HUDEP-2 (cell line): Measurements from ENCODE around the gene SOX2.

Experiments
- DNase-seq, 76 experiments: peaks; one replicate each; lab custom pipeline; 2025; ENCODE audit not compliant: unreplicated experiment in 76 of 76; lab: John Stamatoyannopoulos, UW

Gene SOX2

DNA sequence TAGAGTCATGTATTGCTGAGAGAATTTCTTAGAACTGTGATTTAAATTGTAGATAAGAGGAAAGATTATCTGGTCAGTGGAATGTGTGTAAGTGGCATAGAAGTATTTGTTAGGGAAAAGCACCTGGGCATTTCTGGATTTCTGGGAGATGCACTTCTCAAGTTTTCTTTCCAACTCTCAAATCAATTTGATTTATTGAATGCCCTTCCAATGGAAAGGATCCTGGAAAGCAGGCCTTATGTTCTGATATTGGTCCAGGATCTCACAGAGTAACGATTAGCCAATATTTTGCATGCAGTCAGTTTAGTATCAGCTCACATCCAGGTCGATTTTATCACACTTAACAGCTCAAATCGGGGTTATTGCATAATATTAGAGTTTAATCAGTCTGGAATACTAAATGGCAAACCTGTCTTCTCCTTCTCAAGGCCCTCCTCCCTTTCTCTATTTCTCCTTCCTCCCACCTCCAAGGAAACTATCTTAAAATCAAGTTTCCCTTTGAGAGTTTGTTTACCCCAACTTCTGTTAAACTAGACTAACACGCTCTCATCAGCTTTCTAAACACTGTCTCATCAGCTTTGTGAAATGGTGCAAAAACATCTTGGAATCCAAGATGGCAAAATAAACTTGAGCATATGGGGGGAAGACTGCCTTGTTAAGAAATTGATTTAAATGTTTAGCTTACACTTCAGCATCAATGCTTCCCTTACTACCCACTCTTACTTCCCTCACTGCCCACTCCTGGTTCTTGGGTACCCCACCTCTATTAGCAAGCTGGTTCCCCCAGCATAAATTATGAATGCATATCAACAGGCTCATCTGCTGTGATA, 9.5 kb downstream of the SOX2 start:
- no peak for DNase-seq

DNA sequence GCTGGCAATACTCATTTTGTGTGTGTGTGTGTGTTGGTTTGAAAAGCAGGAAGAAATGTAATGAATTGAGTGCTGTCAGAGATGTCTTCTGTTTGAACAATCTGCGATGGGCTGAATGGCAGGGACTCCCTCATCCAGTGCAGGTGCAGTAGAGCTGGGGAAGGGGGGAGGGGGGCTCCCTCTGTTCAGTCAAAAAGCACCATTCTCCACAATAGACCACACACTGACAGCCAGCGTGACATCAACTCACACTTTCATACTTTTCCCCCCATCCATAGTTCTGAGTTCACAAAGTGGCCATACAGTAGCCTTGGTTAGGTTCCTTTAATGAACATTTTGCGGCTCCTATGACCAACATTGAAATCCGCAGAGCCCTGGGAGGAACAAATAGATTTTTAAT, 10.4 kb downstream of the SOX2 start:
- DNase-seq = no peak

DNA sequence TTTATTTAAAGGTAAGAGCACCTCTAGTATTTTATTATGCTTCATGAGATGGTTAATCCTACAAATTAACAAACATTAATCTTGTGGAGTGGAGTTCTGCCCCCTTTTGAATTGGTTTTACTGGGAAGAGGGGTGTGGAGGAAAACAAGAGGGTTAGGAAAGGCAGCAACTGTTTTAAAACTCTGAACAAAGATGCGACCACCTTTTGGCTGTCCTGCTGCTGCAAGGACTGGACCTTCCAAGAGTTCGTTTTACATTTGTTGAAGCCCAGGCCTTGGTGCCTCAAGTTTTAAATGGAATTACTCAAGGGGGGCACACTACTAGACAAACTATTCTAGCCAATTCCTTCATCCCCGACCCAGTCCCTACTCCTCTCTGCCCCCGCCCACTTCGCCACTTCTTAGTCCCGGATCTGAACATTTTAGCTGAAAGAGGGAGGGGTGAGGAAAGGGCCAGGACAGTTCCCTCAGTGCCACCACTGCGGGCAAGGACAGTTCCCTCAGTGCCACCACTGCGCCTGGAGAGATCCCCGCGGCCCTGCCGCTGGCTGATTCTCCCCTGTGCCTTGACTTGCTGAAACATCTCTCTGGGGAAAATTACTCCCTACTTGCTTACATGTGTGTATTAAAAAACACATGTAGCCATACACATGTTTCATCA, 11.2 kb downstream of the SOX2 start:
- no peak for DNase-seq

DNA sequence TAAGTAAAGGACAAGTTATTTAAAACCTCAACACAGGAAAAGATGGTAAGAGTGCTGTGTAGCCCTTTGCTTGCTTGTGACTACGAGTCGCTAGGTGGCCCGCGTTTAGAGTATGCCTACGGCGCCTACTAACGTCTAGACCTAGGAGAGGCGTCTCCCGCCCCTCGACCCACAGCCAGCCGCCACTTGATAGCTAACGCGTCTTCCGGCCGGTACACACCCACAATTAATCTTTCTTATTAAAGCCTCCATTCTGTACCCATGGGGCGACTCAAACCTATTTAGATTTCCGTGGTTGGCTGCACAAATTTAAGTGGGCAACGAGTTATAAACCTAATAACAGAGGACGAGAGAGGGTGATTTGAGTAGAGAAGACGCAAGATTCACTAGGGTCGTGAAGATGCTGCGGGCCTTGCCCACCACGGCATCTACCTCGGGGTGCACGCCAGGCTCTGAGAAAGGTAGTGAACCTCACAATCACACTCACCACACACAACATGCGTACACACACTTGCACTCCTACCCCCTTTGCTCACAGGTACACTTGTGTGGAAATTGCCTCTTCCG, 12.0 kb downstream of the SOX2 start:
- no peak for DNase-seq

DNA sequence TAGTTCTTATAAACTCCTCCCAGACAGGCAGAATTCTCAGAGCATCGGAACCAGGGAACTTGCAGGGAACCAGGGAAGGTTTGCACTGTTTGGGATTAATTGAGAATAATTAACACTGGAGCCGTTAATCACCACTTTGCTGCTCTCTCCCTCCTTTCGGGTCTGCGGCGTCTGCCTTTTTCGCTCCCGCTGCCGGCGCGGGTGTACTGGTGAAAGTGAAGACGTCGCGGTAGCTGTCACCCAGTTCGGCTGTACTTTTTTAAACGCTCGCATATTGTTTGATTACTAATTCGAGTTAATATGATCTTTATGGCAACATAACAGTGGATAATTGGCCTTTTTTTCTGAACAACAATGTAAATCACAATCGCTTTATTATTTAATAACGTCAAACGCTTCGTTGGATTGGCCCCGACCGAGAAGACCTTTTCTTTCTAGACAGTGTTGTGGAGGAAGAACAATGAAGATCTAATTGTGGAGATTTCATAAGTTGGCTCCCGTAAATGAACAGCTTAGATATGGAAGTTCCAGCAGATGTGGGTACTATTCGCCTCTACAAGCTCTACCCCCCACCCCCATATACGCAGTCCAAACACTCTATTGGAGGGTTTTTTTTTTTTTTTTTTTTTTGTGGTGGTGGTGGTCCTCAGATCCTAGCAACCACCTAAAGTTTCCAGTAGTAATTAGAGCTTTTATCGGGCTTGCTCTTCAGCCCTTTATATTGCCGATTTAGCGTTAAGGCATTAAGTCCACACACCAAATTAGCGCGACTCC, 12.7 kb downstream of the SOX2 start:
- no peak for DNase-seq

DNA sequence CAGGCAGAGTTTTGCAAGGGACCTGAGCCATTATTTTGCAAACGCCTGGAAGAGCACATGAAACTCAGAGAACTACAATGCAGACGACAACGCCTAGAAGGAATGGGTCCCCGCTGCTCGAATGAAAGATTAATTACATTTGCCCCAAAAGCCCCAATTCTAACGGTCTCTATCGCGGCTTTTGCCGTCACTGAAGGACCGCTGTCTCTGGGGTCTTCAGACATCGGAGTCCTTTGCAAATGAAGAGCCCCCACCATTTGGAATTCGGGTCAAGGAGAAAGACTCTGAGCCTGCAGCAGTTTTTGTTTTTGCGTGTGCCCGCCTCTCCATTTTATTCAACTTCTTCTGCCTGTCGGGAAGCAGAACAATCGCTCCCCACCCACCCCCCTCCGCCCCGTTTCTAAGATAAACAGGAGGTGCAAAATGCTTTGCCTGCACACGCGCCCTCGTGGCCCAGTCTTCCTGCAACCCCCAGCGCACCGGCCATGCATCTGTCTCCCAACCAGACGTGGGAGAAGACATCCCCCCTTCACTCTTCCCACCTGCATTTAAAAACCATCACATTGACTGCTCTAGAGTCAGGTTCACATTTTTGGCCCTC, 13.5 kb downstream of the SOX2 start:
- DNase-seq = no peak

DNA sequence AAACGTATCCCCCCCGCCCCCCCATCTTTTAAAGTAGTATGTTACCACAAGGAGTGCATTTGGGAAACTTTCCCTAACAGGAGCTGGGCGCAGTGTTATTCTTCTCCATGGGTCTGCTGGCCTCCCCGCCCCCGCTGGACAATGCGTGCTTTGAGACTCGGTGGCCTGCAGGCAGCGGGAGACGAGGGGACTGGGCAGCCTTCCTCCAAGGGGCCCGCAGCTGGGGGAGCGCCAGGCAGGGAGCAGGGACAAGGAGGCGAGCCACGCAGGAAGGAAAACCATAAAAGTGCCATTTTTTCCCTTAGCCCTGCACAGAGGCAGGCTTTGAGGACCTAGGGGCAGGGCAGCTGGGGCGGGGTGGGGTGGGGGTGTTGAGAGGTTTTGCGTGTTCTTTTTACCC, 14.1 kb downstream of the SOX2 start:
- no peak for DNase-seq

DNA sequence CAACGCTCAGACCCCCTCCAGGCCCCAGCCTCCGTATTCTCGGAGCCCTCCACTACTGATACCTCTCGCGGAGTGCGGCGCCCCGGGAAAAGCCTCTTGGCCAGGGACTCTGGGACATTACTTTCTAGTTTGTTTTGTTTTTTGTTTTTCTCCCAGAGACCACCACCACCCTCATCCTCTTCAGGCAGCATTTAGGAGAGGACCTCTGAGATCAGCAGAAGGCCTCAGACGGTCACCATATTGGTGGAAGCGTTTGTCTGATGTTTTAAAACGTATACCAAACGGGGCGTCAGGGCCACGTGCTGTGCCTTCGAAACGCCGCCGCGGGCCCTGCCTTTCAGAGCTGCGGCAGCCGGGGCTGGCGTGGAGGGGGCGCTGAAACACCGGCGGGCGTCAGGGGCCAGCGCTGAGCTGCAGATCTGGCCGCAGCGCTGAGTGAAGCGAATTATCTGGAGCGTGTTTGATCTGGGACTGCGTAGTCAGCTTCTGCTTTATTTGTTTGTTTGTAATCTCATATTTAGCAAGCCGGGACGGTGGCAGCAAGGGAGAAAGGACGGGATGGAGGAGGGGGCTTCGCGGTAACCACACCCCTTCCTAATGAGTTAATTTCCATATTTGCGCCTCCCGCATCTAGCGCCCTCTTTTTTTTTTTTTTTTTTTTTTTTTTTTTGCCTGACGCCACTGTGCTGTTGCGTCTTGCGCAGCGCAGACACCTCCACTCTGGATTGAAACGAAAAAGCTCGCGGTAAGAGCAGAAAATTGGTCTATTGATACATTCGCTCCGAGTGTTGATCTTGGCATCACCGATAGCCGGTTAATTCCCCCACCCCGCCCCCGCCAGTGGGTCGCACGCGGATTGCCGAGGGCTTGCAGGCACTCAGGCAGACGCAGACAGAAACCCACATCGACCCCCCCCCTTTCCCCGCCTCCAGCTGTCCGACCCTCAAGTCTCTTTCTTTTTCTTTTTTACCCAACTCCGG, 14.9 kb downstream of the SOX2 start:
- peak in 1 of 76 experiments; percentile 7 for DNase-seq

DNA sequence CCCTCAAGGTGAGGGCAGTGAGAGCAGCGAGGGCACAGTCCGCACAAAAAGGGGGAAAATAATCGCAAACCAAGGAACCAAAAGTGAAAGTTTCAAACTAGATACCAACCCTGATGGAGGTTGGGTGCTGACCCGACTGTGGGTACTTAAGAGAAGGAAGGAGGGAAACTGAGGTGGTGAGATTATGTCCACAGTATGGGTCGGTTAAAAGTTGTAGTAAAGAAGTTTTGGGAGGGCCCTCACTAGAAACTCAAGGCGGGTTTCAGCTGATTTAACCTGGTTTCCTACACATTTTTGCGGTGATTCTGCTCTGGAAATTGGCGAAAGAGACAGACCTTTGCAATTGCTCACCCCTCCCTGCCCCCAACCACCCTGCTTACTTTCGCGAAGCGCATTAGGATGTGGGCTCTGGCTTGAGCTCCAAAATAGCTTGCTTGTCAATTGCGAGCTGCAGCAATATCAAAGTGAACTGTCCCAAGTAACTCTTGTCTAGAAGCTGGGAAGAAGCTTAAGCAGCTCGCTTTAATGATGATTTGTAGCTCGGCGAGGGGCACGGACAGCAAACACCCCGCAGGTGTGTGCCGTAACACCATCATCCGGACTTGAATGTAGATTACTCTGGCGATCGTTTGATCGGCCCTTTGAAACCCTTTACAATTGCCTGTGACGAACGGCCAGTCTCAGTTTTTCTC, 15.8 kb downstream of the SOX2 start:
- no peak for DNase-seq

DNA sequence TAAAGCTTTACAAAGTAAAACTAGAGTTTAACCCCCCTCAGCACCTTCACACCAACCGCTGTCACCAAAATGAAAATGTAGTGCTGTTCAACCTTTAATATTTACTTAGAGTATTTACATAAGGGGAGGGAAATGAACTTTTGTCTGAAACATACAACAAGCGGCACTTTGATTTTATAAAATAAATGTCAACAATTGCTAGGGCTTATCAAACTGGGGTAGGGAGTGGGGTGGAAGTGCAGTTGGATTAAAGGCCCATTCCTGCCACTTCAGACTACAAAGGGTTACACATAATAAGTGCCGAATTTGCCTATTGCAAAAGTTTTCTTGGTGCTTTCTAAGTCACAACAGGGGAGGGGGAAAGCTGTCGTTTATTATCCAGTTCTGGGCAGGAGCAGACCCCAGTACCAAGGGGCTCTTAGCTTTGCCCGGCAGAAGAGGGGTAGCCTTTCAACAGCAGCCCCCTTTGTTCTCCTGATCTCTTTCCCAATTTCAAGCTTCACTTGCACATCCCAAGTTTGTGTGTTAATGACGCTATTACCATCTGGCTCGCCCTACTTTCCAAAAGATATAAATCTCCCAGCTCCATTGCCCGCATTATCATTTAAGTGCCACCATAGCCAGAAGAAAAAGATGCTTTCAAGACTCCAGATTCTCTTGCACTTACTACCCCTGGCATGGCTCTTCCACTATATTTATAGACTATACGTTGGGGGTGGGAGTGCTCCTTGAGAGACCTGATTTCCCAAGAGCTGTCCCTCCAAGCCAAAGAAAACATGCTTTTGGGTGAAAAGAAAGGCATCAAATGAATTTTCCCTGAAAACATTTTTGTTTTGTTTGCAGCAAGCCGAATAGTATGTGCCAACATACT, 17.0 kb downstream of the SOX2 start:
- DNase-seq = no peak

DNA sequence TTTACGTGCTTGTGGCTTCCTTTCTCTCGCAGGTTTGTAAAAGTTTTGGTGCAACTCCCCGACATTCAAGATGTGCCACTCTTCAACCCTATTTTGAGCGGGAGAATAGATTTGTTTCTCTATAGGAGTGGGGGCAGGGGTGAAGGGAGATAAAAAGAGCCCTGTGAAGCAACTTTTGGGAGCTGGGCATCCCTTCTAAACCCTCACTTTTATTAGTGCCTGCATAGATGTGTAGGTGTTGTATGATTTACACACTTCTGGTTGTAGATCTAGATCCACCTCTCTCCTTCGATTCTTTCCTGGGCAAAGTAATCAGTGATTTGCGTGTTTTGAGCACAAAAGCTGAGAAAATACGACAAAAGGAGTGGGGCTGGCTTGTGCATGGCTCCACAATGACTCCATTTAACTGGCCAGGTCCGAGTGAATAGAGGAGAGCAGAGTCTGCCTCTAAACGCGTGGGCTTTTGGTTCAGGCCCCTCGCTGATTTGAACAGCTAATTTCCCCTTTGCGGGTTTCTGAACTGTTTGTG, 17.7 kb downstream of the SOX2 start:
- DNase-seq = no peak

DNA sequence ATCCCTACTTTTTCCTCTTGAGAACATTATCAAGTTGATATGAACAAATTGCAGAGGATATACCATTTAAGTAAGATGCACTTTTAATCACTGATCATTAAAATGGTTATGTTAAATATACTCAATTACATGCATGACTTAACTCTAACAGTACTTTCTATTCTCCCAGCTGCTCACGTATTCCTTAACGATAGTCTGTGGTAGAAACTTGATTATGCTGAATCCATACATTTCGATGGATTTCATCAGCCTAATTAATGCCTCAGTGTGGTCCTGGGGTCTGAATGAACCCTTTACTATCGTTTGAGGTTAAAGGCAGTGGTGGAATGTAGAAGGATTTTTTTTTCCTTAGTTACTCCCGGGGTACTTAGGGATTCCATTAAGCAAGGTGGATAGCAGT, 18.6 kb downstream of the SOX2 start:
- DNase-seq = no peak

DNA sequence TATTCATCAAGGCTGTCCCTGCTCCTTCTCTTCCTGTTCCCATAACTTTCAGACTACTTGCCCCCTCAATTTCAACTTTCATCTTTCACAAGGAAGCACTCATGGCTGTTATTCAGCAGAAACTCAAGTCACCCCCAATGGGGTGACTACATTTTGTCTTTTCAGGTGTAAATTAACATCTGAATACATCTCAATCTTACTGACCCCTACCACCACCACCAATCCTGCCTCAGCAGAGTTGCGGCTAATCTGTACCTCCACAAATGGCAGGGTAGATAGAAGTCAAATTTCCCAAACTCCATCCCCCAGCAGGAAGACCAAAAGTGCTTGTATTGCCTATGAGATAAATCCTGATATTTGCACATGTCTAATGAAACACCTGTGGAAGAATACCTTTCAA, 19.2 kb downstream of the SOX2 start:
- DNase-seq = no peak

DNA sequence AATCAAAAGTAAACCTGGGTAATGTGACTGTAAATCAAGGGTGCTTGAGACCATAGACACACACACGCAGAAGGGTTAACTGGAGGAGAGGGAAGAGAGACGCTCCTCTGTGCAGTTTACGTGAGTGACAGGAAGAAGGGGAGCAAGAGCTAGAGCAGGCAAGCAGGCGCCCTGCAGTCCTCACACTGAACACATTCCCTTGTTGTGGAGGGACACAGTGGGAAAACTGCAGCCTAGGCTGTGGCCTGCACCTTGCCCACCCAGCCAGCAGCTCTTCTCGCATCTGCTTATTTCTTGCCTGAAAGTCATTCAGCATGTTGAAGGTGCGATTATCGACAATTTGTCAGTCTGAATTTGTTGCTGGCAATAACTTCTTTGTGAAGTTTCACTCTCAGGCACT, 24.2 kb downstream of the SOX2 start:
- DNase-seq = no peak

DNA sequence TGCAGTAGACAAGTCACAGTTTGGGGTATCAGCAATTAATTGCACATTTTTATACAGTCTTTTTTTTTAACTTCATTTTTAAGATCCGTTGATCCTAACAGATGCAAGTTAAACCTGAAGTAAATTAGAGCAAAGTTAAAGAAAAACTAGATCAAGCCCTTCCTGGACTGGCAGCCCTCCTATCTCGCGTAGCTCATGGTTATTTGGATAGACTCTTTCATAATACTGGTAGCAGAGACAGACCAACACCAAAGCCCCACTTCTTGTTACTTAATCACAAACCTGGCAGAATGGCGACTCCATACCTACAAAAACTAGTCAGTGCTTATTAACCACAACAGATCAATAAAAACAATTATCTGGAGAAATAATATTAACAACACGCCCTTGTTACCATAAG, 26.8 kb downstream of the SOX2 start:
- DNase-seq = no peak

DNA sequence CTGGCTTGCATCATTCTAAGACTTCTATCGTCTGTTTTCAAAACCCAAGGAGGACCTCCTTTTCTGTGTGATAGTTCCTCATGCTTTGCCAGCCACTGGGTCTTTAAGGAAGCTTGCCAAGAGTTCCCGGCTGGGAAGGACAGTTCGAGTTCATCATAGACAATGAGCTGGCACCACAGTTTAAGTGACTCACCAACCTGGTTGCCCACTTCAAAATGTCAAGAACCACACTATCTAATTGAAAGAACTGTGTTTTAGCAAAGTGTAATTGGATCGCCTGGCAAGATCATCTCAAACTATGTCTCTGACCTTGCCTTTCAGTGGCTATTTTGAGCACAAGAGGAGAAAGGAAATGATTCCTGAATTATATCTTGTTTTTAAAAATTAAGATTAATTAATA, 27.9 kb downstream of the SOX2 start:
- no peak for DNase-seq

DNA sequence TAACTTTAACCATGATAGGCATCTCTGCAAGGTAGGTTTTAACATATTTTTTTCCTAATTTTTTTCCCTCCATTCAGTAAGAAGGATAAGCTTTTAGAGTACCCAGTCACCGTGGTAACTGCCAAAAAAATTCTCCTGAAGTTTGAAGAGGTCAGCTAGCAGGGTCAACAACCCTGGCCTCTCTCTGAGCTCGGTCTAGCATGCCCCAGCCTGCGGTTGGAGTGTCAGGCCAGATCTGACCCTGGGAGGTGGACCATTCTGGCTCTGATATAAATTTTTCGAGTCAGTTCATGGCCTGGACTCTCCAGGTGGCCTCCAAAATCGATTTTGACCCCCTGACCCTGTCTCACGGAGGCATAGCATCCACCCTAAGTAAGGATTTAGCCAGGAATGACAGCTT, 29.7 kb downstream of the SOX2 start:
- DNase-seq = no peak

DNA sequence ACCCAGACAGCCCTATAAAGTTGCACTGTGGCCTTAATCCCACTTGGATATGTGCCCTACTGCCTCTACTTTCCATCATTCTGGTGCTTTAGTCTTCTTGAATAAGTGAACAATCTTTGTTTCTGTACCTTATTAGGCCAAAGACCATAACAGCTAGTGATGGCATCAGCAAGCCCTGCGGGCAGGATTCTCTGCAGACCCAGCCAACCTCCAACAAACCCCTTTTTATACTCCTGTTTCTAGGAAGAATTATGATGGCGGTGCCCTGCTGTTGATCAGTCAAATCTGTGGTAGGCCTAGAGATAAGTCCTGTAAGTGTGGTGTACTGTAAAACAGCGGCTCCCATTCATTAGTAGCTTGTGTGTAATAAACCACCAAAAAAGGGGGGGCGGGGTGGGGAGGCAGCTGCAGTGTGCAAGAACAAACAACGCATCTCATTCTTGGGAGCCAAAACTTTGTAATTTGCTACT, 40.5 kb downstream of the SOX2 start:
- no peak for DNase-seq
